Panc1 (cell line): ENCODE results near the gene MAST4. TPM values are rescaled to one million over a fixed set of nuclear protein-coding genes. Genes with fewer than 3 reads are reported as not detected.

Experiments
- ATAC-seq: fragments of 200-7000 bp; cut with Tn5 transposase; 2 replicates; pipeline ENCODE4 v1.9.1; 2020; ENCODE audit warnings: mild to moderate bottlenecking, moderate library complexity
- BruUV-seq: library from RNA; stranded (reverse); fragments of 400-500 nt; replicated peaks from 2 replicates; lab custom pipeline; 2021; lab: Mats Ljungman, UMichigan
- CTCF ChIA-PET: fragments of 300-600 bp; sonication (Branson Sonifier 250); formaldehyde crosslinking; loops from one replicate; lab custom pipeline; 2022; ENCODE audit warnings: antibody characterized with exemption; lab: Charles Lee
- POLR2A ChIA-PET: fragments of 300-600 bp; sonication (Branson Sonifier 250); formaldehyde crosslinking; loops from one replicate; lab custom pipeline; 2022; ENCODE audit warnings: antibody characterized with exemption; lab: Charles Lee
- DNase-seq: peaks from one replicate; pipeline ENCODE4 v3.0.0-alpha.2; 2010; ENCODE audit warnings: low read depth, low spot score
- H3K27ac ChIP-seq: 2 replicates; pipeline ENCODE4 v1.5.1; 2011; ENCODE audit warnings: mild to moderate bottlenecking, low read length, inconsistent platforms
- H3K27me3 ChIP-seq: fragments of 200-500 bp; sonication (Bioruptor generic); 2 replicates; pipeline ENCODE4 v1.6.0; 2014; ENCODE audit warnings: low read length, inconsistent platforms; ENCODE audit not compliant: control insufficient read depth, insufficient read depth
- H3K36me3 ChIP-seq: fragments of 200-500 bp; sonication (Bioruptor generic); 2 replicates; pipeline ENCODE4 v1.5.1; 2014; ENCODE audit warnings: inconsistent platforms, mild to moderate bottlenecking, low read length, moderate library complexity; ENCODE audit not compliant: control insufficient read depth, insufficient read depth
- H3K4me1 ChIP-seq: 2 replicates; pipeline ENCODE4 v1.5.1; 2011; ENCODE audit warnings: inconsistent platforms, mild to moderate bottlenecking, low read length, moderate library complexity; ENCODE audit not compliant: control insufficient read depth, insufficient read depth
- H3K4me3 ChIP-seq, 2 experiments: 2 replicates each; pipeline ENCODE4 v1.5.1; 2011 to 2012; ENCODE audit warnings: low read depth in 2 of 2, low read length in 2 of 2, mild to moderate bottlenecking in 2 of 2, inconsistent platforms in 1 of 2, moderate library complexity in 1 of 2
- H3K9me3 ChIP-seq: fragments of 200-500 bp; sonication (Bioruptor generic); 2 replicates; pipeline ENCODE4 v1.5.1; 2014; ENCODE audit warnings: low read depth, mild to moderate bottlenecking, inconsistent platforms, low read length, moderate library complexity; ENCODE audit not compliant: control insufficient read depth, insufficient read depth
- POLR2AphosphoS5 ChIP-seq: IDR thresholded peaks from 2 replicates; pipeline ENCODE4 v1.6.1; 2012; ENCODE audit warnings: mild to moderate bottlenecking, low read depth, low read length, moderate library complexity
- SIN3A ChIP-seq: IDR thresholded peaks from 2 replicates; pipeline ENCODE4 v1.6.1; 2012; ENCODE audit warnings: low read depth, mild to moderate bottlenecking, low read length, moderate library complexity, borderline replicate concordance; ENCODE audit not compliant: insufficient read depth
- TCF7L2 ChIP-seq: IDR thresholded peaks from 2 replicates; pipeline ENCODE4 v1.6.1; 2011; ENCODE audit warnings: mild to moderate bottlenecking, low read depth, low read length, inconsistent platforms
- in situ Hi-C: cut with HindIII; loops from 2 replicates; pipeline ENCODE4 v1.10.0; 2016; ENCODE audit warnings: low sequenced_read_pairs, low pct_unique_long_range_greater_than_20kb
- intact Hi-C: fragments of 100-400 bp; cut with micrococcal nuclease; formaldehyde crosslinking; loops from one replicate; pipeline ENCODE4 v1.10.0; 2022; ENCODE audit not compliant: unreplicated experiment
- total RNA-seq: library from RNA; stranded (reverse); gene quantifications from one replicate; pipeline ENCODE4 v1.2.1, GENCODE V29; 2021; ENCODE audit not compliant: unreplicated experiment
- TF ChIP-seq, protein P1 (sequence below), 2 experiments: IDR thresholded peaks; 2 replicates each; pipeline ENCODE4 v1.6.1; 2011 to 2012; ENCODE audit warnings: low read depth in 2 of 2, control low read depth in 1 of 2, low read length in 1 of 2, mild to moderate bottlenecking in 1 of 2, moderate library complexity in 1 of 2; ENCODE audit not compliant: insufficient read depth in 1 of 2
- TF ChIP-seq, protein P2 (sequence below): fragments of 450-650 bp; IDR thresholded peaks from 2 replicates; pipeline ENCODE4 v1.5.1; 2017; ENCODE audit warnings: mild to moderate bottlenecking

Gene MAST4
- total RNA-seq, 1 experiment from 2014 or later: 1.8 TPM

DNA sequence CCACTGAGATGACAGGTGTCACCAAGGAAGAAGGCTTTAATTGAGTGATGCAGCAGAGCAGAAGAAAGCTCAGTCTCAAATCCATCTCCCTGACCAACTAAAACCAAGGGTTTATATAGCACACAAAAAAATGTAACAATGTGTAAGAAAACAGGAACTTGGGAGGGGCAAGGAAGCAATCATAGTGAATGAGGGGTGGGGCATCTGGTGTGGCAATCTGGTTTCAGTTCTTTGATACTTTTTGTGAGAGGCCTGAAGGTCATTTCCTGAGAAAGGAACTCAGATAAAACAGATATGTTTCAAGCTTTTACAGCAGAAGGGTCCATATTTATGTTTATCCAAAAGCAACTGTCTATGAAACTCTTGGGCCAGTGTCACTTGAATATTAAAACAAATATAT, 580.7 kb downstream of the MAST4 start:
- in situ Hi-C loops (no loop called here), intact Hi-C loops (no loop called here)
- H3K4me3 ChIP-seq: no peak overlapping the region
- no peak overlapping the region for H3K27ac ChIP-seq
- TF ChIP-seq, protein P1, sequence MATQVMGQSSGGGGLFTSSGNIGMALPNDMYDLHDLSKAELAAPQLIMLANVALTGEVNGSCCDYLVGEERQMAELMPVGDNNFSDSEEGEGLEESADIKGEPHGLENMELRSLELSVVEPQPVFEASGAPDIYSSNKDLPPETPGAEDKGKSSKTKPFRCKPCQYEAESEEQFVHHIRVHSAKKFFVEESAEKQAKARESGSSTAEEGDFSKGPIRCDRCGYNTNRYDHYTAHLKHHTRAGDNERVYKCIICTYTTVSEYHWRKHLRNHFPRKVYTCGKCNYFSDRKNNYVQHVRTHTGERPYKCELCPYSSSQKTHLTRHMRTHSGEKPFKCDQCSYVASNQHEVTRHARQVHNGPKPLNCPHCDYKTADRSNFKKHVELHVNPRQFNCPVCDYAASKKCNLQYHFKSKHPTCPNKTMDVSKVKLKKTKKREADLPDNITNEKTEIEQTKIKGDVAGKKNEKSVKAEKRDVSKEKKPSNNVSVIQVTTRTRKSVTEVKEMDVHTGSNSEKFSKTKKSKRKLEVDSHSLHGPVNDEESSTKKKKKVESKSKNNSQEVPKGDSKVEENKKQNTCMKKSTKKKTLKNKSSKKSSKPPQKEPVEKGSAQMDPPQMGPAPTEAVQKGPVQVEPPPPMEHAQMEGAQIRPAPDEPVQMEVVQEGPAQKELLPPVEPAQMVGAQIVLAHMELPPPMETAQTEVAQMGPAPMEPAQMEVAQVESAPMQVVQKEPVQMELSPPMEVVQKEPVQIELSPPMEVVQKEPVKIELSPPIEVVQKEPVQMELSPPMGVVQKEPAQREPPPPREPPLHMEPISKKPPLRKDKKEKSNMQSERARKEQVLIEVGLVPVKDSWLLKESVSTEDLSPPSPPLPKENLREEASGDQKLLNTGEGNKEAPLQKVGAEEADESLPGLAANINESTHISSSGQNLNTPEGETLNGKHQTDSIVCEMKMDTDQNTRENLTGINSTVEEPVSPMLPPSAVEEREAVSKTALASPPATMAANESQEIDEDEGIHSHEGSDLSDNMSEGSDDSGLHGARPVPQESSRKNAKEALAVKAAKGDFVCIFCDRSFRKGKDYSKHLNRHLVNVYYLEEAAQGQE (IDR thresholded peaks at IDR 0.05; ENCODE audit: insufficient read depth in 1 of 2, low read depth in 2 of 2, low read length in 1 of 2): no peak
- TF ChIP-seq TCF7L2 (no peak), SIN3A (no peak), POLR2AphosphoS5 (no peak)
- TF ChIP-seq, protein P2, sequence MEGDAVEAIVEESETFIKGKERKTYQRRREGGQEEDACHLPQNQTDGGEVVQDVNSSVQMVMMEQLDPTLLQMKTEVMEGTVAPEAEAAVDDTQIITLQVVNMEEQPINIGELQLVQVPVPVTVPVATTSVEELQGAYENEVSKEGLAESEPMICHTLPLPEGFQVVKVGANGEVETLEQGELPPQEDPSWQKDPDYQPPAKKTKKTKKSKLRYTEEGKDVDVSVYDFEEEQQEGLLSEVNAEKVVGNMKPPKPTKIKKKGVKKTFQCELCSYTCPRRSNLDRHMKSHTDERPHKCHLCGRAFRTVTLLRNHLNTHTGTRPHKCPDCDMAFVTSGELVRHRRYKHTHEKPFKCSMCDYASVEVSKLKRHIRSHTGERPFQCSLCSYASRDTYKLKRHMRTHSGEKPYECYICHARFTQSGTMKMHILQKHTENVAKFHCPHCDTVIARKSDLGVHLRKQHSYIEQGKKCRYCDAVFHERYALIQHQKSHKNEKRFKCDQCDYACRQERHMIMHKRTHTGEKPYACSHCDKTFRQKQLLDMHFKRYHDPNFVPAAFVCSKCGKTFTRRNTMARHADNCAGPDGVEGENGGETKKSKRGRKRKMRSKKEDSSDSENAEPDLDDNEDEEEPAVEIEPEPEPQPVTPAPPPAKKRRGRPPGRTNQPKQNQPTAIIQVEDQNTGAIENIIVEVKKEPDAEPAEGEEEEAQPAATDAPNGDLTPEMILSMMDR: no peak
- H3K27me3 ChIP-seq: no peaks in the 10 kb centered on the region
- H3K36me3 ChIP-seq: no peaks in the 10 kb centered on the region
- ChIA-PET CTCF (no interaction called here), POLR2A (no interaction called here)
- no TSS peak for BruUV-seq
- ATAC-seq (no peak), DNase-seq (no peak)
- H3K9me3 ChIP-seq: no peaks in the 10 kb centered on the region
- H3K4me1 ChIP-seq: no peaks in the 10 kb centered on the region

DNA sequence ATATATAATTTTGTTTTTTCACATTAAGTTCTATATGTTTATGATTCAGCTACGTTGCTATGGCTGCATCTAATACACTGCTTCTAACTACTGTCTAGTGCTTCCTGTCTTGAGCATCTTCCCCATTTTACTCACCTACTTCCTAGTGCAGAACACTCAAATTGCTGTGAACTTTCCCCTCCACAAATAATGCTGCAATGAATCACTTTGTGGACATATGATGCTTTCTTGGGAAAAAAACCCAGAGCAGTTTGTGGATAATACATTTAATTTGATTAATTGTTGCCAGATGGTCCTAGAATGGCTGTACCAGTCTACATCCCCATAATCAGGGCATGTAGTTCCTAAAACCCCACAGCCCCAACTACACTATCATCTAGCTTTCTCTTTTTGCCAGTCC, 581.9 kb downstream of the MAST4 start:
- no TSS peak for BruUV-seq
- ATAC-seq (no peak), DNase-seq (no peak)
- in situ Hi-C loops (no loop called here), intact Hi-C loops (no loop called here)
- ChIA-PET CTCF (no interaction called here), POLR2A (no interaction called here)
- TF ChIP-seq, protein P1 (IDR thresholded peaks at IDR 0.05; ENCODE audit: insufficient read depth in 1 of 2, low read depth in 2 of 2, low read length in 1 of 2): no peak
- TF ChIP-seq SIN3A: no peak
- no peak for TF ChIP-seq POLR2AphosphoS5
- TF ChIP-seq, protein P2: no peak
- TF ChIP-seq TCF7L2: no peak
- Histone ChIP-seq H3K36me3 (no peaks in the 10 kb centered on the region), H3K27me3 (no peaks in the 10 kb centered on the region), H3K9me3 (no peaks in the 10 kb centered on the region), H3K27ac (no peak overlapping the region), H3K4me3 (no peak overlapping the region), H3K4me1 (no peaks in the 10 kb centered on the region)
